Measurements from ENCODE around the gene RPAIN. TPM values are rescaled to one million over a fixed set of nuclear protein-coding genes. Genes with fewer than 3 reads are reported as not detected.

The RPAIN gene
- total RNA-seq, 1 experiment from 2014 or later, result 56.3 TPM

GRCh38 chr17:5443728-5444127, 23.7 kb downstream of the RPAIN start:
- Histone ChIP-seq H3K27ac (no peak overlapping the region), H3K9me2 (ENCODE audit: insufficient read depth) (no peaks in the 10 kb centered on the region), H3F3A (ENCODE audit: insufficient read depth, low read depth) (peaks cover 11% of the 10 kb centered on the region; the same call in 1 of the 2 replicates), H3K9me3 (ENCODE audit: insufficient read depth, low read depth) (no peaks in the 10 kb centered on the region), H3K27me3 (ENCODE audit: insufficient read depth, low read depth) (no peaks in the 10 kb centered on the region), H3K79me2 (ENCODE audit: low read depth) (peaks cover 2% of the 10 kb centered on the region), H3K4me1 (replicated peaks; ENCODE audit: insufficient read depth) (no peaks in the 10 kb centered on the region), H2AFZ (no peak overlapping the region), H3K4me3 (no peak overlapping the region), H4K20me1 (ENCODE audit: insufficient read depth) (0 out of 2 replicates have a peak, but pooled peaks cover 2% of the 10 kb centered on the region), H3K4me2 (no peak overlapping the region), H3K36me3 (ENCODE audit: low read depth) (peaks cover 7% of the 10 kb centered on the region; the same call in 1 of the 2 replicates)
- intact Hi-C loops (cut with micrococcal nuclease; ENCODE audit: unreplicated experiment), result no loop called here
- no peak for DNase-seq
- no TSS peak for BruUV-seq (replicated peaks)
- ChIA-PET CTCF (no interaction called here), POLR2A (ENCODE audit: unreplicated experiment) (no interaction called here)
- TF ChIP-seq CTCF (conservative IDR thresholded peaks at IDR 0.05), result no peak
- TF ChIP-seq EZH2 (IDR thresholded peaks at IDR 0.05; ENCODE audit: low read depth), result no peak

GRCh38 chr17:5444209-5444608, 24.2 kb downstream of the RPAIN start:
- H4K20me1 ChIP-seq (ENCODE audit: insufficient read depth), result 0 out of 2 replicates have a peak, but pooled peaks cover 2% of the 10 kb centered on the region
- no peak overlapping the region for H3K4me2 ChIP-seq
- H3K27me3 ChIP-seq (ENCODE audit: insufficient read depth, low read depth), result no peaks in the 10 kb centered on the region
- CTCF ChIA-PET, result no interaction called here
- peaks cover 11% of the 10 kb centered on the region; the same call in 1 of the 2 replicates for H3F3A ChIP-seq (ENCODE audit: insufficient read depth, low read depth)
- H3K9me3 ChIP-seq (ENCODE audit: insufficient read depth, low read depth), result no peaks in the 10 kb centered on the region
- intact Hi-C loops (cut with micrococcal nuclease; ENCODE audit: unreplicated experiment), result no loop called here
- no peaks in the 10 kb centered on the region for H3K9me2 ChIP-seq (ENCODE audit: insufficient read depth)
- H3K79me2 ChIP-seq (ENCODE audit: low read depth), result no peaks in the 10 kb centered on the region
- TF ChIP-seq CTCF (conservative IDR thresholded peaks at IDR 0.05) (no peak), EZH2 (IDR thresholded peaks at IDR 0.05; ENCODE audit: low read depth) (no peak)
- no TSS peak for BruUV-seq (replicated peaks)
- no peak overlapping the region for H3K27ac ChIP-seq
- H3K4me1 ChIP-seq (replicated peaks; ENCODE audit: insufficient read depth), result no peaks in the 10 kb centered on the region
- H2AFZ ChIP-seq, result no peak overlapping the region
- peaks cover 11% of the 10 kb centered on the region; the same call in 1 of the 2 replicates for H3K36me3 ChIP-seq (ENCODE audit: low read depth)
- POLR2A ChIA-PET (ENCODE audit: unreplicated experiment), result no interaction called here
- no peak overlapping the region for H3K4me3 ChIP-seq
- DNase-seq, result no peak

DNA sequence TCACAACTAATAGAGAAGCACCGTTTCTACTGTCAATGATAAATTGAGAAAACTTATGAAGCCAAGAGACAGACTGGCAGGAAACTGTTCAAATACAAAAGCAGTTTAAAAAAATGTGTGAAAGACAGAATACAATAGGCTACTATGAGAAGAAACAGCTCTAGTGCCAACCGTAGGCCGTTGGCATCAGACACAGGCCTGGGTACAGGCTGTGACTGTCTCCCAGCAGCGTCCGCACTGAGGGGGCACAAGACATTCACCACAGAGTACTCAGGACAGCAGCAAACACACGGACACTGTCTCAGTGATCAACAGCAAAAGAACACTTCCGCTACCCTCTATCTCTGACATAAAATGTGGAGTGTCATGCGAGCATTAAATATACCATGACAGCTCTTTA, 26.8 kb downstream of the RPAIN start:
- TF ChIP-seq CTCF (conservative IDR thresholded peaks at IDR 0.05), result no peak
- no peak for TF ChIP-seq EZH2 (IDR thresholded peaks at IDR 0.05; ENCODE audit: low read depth)
- Histone ChIP-seq H3K9me2 (ENCODE audit: insufficient read depth) (no peaks in the 10 kb centered on the region), H3K4me2 (no peak overlapping the region), H3K79me2 (ENCODE audit: low read depth) (no peaks in the 10 kb centered on the region), H2AFZ (no peak overlapping the region), H3K9me3 (ENCODE audit: insufficient read depth, low read depth) (no peaks in the 10 kb centered on the region), H4K20me1 (ENCODE audit: insufficient read depth) (0 out of 2 replicates have a peak, but pooled peaks cover 2% of the 10 kb centered on the region), H3F3A (ENCODE audit: insufficient read depth, low read depth) (peaks cover 1% of the 10 kb centered on the region; the same call in 1 of the 2 replicates), H3K27me3 (ENCODE audit: insufficient read depth, low read depth) (no peaks in the 10 kb centered on the region), H3K36me3 (ENCODE audit: low read depth) (peaks cover 11% of the 10 kb centered on the region; the same call in 1 of the 2 replicates), H3K4me1 (replicated peaks; ENCODE audit: insufficient read depth) (no peaks in the 10 kb centered on the region), H3K27ac (no peak overlapping the region), H3K4me3 (no peak overlapping the region)
- intact Hi-C loops (cut with micrococcal nuclease; ENCODE audit: unreplicated experiment), result no loop called here
- BruUV-seq (replicated peaks), result no TSS peak
- no peak for DNase-seq
- ChIA-PET CTCF (no interaction called here), POLR2A (ENCODE audit: unreplicated experiment) (no interaction called here)
